ENCODE results near the gene SIAH3.

The SIAH3 gene

GRCh38 chr13:45830121-45830520, 21.4 kb downstream of the SIAH3 start:
- Histone ChIP-seq H3K36me3 (ENCODE audit: insufficient read depth, low read length) (no peaks in the 10 kb centered on the region), H2AFZ (ENCODE audit: low read length) (no peak overlapping the region), H3K27ac (ENCODE audit: low read depth, low read length, poor library complexity, severe bottlenecking) (no peak overlapping the region), H3K9ac (ENCODE audit: low read length) (no peak overlapping the region), H3K4me2 (ENCODE audit: low read length) (no peak overlapping the region), H3K79me2 (ENCODE audit: insufficient read depth, low read length) (no peaks in the 10 kb centered on the region), H3K9me3 (ENCODE audit: low read length) (no peaks in the 10 kb centered on the region), H3K9me2 (ENCODE audit: low read depth, low read length) (no peaks in the 10 kb centered on the region), H3K4me1 (ENCODE audit: insufficient read depth, low read length, severe bottlenecking) (no peaks in the 10 kb centered on the region), H3K27me3 (ENCODE audit: insufficient read depth, low read length) (no peaks in the 10 kb centered on the region; the same call in 1 of the 2 replicates), H3F3A (ENCODE audit: insufficient read depth, low read length) (no peaks in the 10 kb centered on the region), H4K20me1 (ENCODE audit: insufficient read depth, low read length) (no peaks in the 10 kb centered on the region), H3K4me3 (ENCODE audit: low read depth, low read length, poor library complexity, severe bottlenecking) (no peak overlapping the region)
- TF ChIP-seq CTCF (IDR thresholded peaks at IDR 0.05; ENCODE audit: low read length) (no peak), EZH2 (IDR thresholded peaks at IDR 0.05; ENCODE audit: borderline replicate concordance, low read length) (no peak)

- Histone ChIP-seq H3K4me2 (ENCODE audit: low read length) (no peak overlapping the region), H3K9ac (ENCODE audit: low read length) (no peak overlapping the region), H3K4me3 (ENCODE audit: low read depth, low read length, poor library complexity, severe bottlenecking) (no peak overlapping the region), H4K20me1 (ENCODE audit: insufficient read depth, low read length) (no peaks in the 10 kb centered on the region), H3K27ac (ENCODE audit: low read depth, low read length, poor library complexity, severe bottlenecking) (no peak overlapping the region), H3K36me3 (ENCODE audit: insufficient read depth, low read length) (no peaks in the 10 kb centered on the region), H3K9me3 (ENCODE audit: low read length) (no peaks in the 10 kb centered on the region), H3K9me2 (ENCODE audit: low read depth, low read length) (no peaks in the 10 kb centered on the region), H3K4me1 (ENCODE audit: insufficient read depth, low read length, severe bottlenecking) (no peaks in the 10 kb centered on the region), H2AFZ (ENCODE audit: low read length) (no peak overlapping the region), H3K27me3 (ENCODE audit: insufficient read depth, low read length) (no peaks in the 10 kb centered on the region; the same call in 1 of the 2 replicates), H3K79me2 (ENCODE audit: insufficient read depth, low read length) (no peaks in the 10 kb centered on the region), H3F3A (ENCODE audit: insufficient read depth, low read length) (no peaks in the 10 kb centered on the region)
- no peak for TF ChIP-seq EZH2 (IDR thresholded peaks at IDR 0.05; ENCODE audit: borderline replicate concordance, low read length)
- no peak for TF ChIP-seq CTCF (IDR thresholded peaks at IDR 0.05; ENCODE audit: low read length)
Measured at GRCh38 chr13:45828256-45828968, 23.1 kb downstream of the SIAH3 start.

GRCh38 chr13:45827318-45827717, 24.2 kb downstream of the SIAH3 start:
- Histone ChIP-seq H4K20me1 (ENCODE audit: insufficient read depth, low read length) (no peaks in the 10 kb centered on the region), H3K79me2 (ENCODE audit: insufficient read depth, low read length) (no peaks in the 10 kb centered on the region), H3K9me3 (ENCODE audit: low read length) (no peaks in the 10 kb centered on the region), H3K9me2 (ENCODE audit: low read depth, low read length) (no peaks in the 10 kb centered on the region), H3K27me3 (ENCODE audit: insufficient read depth, low read length) (no peaks in the 10 kb centered on the region; the same call in 1 of the 2 replicates), H3K4me2 (ENCODE audit: low read length) (no peak overlapping the region), H3K27ac (ENCODE audit: low read depth, low read length, poor library complexity, severe bottlenecking) (no peak overlapping the region), H3K4me3 (ENCODE audit: low read depth, low read length, poor library complexity, severe bottlenecking) (no peak overlapping the region), H3F3A (ENCODE audit: insufficient read depth, low read length) (no peaks in the 10 kb centered on the region), H2AFZ (ENCODE audit: low read length) (no peak overlapping the region), H3K36me3 (ENCODE audit: insufficient read depth, low read length) (no peaks in the 10 kb centered on the region), H3K9ac (ENCODE audit: low read length) (no peak overlapping the region), H3K4me1 (ENCODE audit: insufficient read depth, low read length, severe bottlenecking) (no peaks in the 10 kb centered on the region)
- TF ChIP-seq EZH2 (IDR thresholded peaks at IDR 0.05; ENCODE audit: borderline replicate concordance, low read length) (no peak), CTCF (IDR thresholded peaks at IDR 0.05; ENCODE audit: low read length) (no peak)
